Stimulated activated CD4-positive, alpha-beta T cell treated with anti-CD3 and anti-CD28 coated beads, Interleukin-2, amount 100 ng/mL, for 48 hours (primary cell): Measurements from ENCODE around the gene PDSS2.
"Not testable (repeated sequence)": the region's sequence is repeated elsewhere in the genome, so short reads cannot be mapped to it uniquely, and the experiment has no call there.

Experiments
- DNase-seq, 2 donors: peaks; one replicate each; pipeline ENCODE4 v3.0.0-alpha.2; 2020

The PDSS2 gene, protein sequence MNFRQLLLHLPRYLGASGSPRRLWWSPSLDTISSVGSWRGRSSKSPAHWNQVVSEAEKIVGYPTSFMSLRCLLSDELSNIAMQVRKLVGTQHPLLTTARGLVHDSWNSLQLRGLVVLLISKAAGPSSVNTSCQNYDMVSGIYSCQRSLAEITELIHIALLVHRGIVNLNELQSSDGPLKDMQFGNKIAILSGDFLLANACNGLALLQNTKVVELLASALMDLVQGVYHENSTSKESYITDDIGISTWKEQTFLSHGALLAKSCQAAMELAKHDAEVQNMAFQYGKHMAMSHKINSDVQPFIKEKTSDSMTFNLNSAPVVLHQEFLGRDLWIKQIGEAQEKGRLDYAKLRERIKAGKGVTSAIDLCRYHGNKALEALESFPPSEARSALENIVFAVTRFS

GRCh38 chr6:107459283-107460082 lies at the start of gene PDSS2:
PDSS2 (minus strand) TSS chr6:107459564; CDS start chr6:107459285, 279 bp downstream.
- DNase-seq = peak; percentile 94 to 98

DNA sequence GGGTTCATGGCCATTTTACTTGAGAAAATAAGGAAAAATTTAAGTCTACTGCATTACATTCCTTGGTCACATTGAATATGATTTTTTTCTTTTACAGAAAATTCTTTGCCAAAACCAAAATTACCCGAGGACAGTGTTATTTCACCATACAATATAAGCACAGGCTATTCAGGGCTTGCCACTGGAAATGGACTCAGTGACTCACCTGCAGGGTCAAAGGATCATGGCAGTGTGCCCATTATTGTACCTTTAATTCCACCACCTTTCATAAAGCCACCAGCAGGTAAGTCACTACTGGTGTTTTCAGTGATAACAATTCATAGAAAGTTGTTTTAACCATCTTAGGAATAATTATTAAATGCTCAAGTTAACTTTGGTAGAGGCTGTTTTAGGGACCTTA lies 46.8 kb upstream of the PDSS2 start:
- DNase-seq = no peak

- no peak for DNase-seq
Measured at GRCh38 chr6:107504270-107505026, 45.1 kb upstream of the PDSS2 start.

DNA sequence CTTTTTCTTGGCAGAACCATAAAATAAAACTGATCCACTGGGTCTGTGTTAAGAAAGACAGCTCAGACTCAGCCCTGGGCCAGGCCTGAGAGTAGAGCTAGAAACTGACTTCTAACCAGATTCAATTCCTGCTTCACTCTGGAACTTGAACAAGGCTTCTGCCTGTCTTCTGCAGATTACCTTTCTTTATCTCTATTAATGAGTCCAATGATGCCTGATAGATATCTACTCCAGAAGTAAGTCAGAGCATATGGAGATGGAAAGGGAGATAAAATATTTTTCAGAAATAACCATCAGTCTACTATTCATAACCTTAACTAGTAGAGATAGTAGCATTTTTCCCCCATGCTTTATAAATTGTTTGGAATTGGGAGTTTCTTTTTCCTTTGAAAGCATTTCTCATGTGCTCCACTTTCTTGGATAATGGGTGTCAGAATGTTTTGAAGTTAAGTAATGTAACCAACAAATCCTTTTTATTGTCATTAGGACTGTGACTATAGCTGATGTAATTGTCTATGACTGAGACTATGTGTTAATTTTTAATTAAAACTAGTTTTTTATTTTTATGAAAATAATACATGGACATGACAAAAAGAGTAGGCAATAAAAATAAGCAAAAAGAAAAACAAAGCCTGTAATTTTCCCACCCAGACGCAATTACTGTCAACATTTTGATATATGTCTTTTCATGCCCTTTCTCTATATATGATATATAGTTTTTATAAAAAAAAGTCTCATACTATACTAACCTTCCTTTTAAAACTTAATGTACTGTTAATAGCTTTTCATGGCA lies 37.7 kb upstream of the PDSS2 start:
- DNase-seq = no peak

DNA sequence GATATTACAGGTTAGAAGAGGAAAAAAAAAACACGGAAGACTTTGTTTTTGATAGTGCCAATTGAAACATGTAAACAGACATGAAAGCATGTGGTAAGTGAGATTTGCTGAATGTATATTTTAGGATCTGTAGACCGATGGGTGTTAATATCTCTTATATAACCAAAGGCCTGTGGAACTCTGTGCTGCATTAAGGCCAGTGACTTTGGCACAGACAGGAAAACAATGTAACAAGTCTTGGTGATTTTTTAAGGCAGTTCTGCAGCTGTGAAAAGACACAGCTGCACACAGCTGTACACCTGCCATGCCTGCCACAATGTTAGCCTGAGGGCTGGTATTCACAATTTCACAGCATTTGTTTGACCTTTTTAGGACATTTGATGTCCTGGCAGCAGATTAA lies 36.6 kb upstream of the PDSS2 start:
- no peak for DNase-seq

- DNase-seq = no peak
Measured at GRCh38 chr6:107495196-107495643, 35.9 kb upstream of the PDSS2 start.

GRCh38 chr6:107493158-107494057 lies 34.0 kb upstream of the PDSS2 start:
- DNase-seq = no peak

DNA sequence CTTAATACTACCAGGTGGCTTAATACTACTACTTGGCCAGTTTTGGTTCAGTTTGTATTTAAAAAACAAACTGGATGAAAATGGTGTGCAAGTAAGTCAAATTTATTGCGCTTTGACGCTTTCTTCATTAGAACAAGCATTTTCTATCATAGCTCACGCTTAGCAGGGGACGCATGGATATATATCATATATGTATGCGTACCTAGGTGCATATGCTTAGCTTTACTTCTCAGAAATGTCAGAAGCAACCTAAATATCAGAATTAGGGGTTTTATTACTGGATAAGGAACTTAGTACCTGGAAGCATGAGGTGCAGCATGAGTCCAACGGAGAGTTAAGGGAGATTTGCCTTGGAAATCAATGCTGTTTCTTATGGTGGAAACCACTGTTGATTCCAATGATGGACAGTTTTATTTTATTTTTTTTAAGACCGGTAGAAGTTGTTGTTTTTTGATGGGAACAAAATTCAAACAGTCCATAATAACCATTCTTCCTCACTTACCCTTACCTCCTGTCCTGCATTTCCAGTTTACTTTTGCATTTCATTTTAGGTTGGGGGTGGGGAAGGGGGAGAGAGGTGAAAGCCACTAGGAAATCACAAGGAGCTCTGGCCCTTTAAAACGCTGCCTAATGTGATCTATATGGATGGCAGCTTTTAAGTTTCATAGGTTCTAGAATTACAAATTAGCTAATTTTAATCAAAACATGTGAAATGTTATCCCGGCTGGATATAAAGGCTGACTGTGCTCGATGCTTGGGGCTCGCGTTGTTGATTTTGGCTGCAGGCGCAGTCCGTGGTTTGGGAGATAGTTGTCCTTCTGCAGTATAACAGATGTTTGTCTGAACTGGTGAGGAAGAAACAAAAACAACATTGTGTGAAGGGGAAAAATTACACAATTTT lies 32.6 kb upstream of the PDSS2 start:
- no peak for DNase-seq

DNA sequence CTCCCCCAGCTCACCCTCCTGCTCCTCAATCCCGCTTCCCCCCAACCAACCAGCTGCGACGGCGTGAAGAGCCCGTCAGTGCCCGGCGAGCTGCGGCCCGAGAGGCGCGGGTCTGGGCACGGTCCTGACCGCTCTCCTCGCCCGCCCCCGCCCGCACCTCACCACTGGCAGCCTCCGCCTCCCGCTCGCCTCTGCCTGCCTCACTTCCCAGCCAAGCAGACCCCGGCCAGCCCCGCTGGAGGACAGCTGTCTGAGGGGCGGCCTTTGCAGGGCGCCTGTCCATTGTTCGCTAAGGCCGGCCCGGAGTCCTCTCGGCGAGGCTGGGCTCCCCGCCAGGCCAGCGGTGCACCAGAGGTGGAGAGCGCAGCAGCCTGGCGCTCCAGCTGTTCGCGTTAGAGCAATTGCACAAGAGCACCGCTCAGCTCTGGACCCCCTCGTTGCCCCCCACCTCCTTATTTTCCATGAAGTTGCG lies 31.8 kb upstream of the PDSS2 start:
- peak in 1 of 2 donors; percentile 3 for DNase-seq

DNA sequence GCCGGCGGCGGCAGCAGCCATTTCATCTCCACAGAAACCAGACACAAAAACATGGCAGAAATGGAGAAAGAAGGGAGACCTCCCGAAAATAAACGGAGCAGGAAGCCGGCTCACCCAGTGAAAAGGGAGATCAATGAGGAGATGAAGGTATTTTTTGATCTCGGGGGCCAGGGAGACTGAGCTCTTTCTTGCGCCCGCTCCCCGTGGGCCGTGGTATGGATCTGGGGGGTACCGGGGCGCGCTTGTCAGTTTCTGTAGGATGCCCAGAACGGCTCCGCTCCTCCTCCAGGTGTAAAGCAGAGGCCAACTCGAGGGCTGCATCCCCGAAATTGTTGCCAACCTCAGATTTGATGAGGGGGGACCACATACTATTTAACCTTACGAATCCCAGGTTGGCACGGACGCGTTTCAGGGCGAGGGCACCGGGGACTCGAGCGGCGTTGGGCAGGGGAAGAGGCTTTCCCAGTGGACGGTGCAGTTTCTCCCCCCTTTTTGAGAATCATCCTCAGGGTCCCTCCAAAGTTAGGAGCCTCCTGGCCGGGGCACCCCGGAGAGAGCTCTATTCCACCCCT lies 31.3 kb upstream of the PDSS2 start:
- peak in 1 of 2 donors; percentile 3 for DNase-seq

DNA sequence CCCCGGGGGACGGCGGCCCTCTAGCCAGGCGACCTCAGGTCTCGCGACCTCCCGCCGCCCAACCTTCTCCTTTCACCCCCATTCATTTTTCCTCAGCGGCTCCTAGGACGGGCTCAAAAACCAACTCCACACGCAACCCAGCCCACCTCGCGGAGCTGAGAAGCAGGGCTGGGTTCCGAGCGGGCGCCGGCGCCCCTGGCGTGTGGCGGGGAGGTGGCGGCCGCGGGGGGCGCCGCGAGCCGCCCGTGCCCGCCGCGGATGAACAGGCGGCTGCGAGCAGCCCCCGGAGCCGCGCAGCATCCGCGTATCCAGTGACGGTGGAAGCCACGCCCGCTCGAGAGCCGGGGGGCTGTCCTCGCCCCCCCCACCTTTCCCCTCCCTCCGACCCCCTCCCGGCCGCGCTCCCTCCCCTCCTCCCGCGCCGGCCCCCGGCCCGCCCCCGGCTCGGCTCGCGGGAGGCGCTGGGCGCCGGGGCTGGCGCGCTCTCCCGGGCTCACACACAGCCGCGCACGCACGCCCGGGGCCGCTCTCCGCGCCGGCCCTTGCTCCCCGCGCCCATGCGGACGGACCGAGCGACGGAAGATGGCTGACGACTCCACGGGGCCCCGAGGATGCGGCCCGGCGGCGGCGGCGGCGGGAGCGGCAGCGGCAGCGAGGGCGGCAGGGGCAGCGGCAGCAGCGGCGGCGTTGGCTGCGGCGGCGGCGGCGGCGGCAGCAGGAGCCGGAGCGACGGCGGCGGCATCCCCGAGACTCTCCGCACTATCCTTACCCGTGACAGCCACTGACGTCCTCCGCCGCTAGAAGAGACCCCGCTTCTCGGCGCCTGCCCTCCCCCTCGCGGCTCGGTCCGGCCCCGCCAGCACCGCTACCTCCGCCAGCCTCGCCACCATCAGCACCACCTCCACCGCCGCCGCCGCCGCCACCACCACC lies 30.5 kb upstream of the PDSS2 start, which contains the start of gene SOBP:
TSS of gene SOBP (plus strand) at position 482 of the 930 bp plus-strand sequence. CDS start 500 bp downstream, outside the sequence.
- DNase-seq = peak; percentile 18 to 20

GRCh38 chr6:107488875-107489635 lies 29.7 kb upstream of the PDSS2 start:
- DNase-seq = peak; percentile 1 to 9

DNA sequence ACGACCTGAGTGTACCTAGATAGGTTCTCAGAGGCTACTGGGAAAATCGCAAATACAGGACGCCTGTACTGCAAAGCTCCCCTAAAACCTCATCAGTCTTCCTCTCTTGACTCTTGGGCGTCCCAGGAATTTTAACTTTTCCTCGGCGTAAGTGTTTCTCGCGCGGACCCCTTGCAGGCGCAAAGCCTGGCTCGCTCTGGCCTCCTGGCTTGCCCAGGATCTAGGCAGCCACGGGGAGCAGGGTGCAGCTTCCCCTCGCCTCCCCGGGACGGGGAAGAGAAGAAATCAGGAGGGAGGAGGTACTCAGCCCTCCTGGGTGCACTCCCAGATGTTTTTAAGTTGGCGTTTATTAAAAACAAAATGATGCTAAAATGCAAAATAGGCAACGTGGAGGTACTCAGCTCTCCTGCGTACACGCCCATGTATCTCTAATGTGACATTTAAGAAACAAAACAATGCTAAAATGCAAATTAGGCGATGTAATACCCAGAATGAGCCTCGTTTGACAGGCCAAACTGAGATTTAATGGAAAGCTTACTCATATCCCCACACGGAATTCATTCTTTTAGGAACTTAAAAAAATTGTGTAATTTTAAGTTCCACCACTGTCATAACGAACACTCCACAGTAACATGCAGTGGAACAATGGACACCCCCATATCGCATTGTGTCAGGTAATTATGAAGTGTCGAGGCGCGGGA lies 29.0 kb upstream of the PDSS2 start:
- DNase-seq = no peak

- no peak for DNase-seq
Measured at GRCh38 chr6:107485157-107485556, 25.8 kb upstream of the PDSS2 start.

- no peak for DNase-seq
Measured at GRCh38 chr6:107479089-107479690, 19.8 kb upstream of the PDSS2 start.

GRCh38 chr6:107475826-107476225 lies 16.5 kb upstream of the PDSS2 start:
- DNase-seq = not testable (repeated sequence)
